MM.1S (cell line): ENCODE results near the gene MYBPC3.

Source experiments
- EZH2 ChIP-seq: fragments of 300-600 bp; sonication (generic); optimal IDR thresholded peaks from 2 replicates; pipeline ENCODE3; 2017; ENCODE audit warnings: low read depth, mild to moderate bottlenecking, antibody characterized with exemption, low read length, mixed read lengths
- EZH2phosphoT487 ChIP-seq: fragments of 300-600 bp; sonication (generic); IDR thresholded peaks from 2 replicates; pipeline ENCODE4 v1.6.1; 2018; ENCODE audit warnings: antibody characterized with exemption, low read length
- TF ChIP-seq, protein P1 (sequence below): fragments of 300-600 bp; sonication (generic); IDR thresholded peaks from 2 replicates; pipeline ENCODE4 v1.5.1; 2016; ENCODE audit warnings: antibody characterized with exemption, low read length, mixed read lengths

DNA sequence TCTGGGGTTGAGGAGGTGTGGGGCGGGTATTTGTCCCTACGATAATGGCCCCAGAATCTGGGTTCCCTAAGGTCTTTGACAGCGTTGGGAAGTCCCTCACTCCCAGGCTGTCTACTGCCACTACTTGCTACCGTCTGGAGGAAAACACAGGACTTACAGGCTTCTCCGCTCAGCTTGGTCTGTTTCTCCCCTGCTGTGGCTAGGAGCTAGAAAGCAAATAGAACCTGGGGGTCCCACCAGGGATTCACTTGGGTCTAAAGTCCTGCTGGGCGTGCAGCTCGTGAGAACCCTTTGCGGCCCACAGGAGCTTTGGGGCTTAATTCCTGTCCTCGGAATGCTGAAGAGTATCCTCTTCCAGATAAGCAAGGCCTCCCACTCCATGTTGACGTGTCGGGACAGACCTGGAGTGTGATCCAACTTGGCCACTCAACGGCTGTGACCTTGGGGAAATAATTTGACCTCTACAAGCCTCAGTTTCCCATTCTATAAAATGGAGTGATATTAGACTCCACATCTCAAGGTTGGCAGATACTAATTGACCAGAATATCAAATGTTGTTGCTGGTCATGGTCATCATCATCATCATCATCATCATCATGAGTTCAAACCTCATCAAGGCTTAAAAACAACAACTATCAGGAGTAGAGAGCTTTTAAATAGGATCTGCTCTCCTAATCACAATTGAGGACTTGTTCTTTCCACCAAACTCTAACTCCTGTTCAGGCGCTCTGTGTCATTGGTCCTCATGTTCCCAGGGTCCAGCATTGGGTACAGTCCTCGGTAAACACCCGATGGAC, 1.7 kb upstream of the MYBPC3 start:
- TF ChIP-seq, protein P1, sequence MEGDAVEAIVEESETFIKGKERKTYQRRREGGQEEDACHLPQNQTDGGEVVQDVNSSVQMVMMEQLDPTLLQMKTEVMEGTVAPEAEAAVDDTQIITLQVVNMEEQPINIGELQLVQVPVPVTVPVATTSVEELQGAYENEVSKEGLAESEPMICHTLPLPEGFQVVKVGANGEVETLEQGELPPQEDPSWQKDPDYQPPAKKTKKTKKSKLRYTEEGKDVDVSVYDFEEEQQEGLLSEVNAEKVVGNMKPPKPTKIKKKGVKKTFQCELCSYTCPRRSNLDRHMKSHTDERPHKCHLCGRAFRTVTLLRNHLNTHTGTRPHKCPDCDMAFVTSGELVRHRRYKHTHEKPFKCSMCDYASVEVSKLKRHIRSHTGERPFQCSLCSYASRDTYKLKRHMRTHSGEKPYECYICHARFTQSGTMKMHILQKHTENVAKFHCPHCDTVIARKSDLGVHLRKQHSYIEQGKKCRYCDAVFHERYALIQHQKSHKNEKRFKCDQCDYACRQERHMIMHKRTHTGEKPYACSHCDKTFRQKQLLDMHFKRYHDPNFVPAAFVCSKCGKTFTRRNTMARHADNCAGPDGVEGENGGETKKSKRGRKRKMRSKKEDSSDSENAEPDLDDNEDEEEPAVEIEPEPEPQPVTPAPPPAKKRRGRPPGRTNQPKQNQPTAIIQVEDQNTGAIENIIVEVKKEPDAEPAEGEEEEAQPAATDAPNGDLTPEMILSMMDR, result no peak
- TF ChIP-seq EZH2 (no peak), EZH2phosphoT487 (no peak)
